Natural killer cell (primary cell): ENCODE data around the gene TMCO6. TPM values are rescaled to one million over a fixed set of nuclear protein-coding genes. Genes with fewer than 3 reads are reported as not detected.
"Not testable (repeated sequence)": the region's sequence is repeated elsewhere in the genome, so short reads cannot be mapped to it uniquely, and the experiment has no call there.

ENCODE experiments used
- ATAC-seq, 3 donors: fragments of 150-1000 bp in 2 of 3; fragments of 200-7000 bp in 1 of 3; cut with Tn5 transposase; 1 replicate in 1 of 3; 2 replicates in 2 of 3; pipeline ENCODE4 v1.10.0; 2021; ENCODE audit warnings: mild to moderate bottlenecking in 2 of 3, moderate library complexity in 2 of 3
- DNase-seq, 2 donors: peaks; one replicate each; pipeline versions ENCODE4 v3.0.0 to v3.0.0-alpha.2; 2013 to 2021; ENCODE audit warnings: mixed read lengths in 1 of 2
- H3K27ac ChIP-seq: one replicate; pipeline ENCODE4 v1.5.1; 2013; ENCODE audit warnings: mild to moderate bottlenecking, low read length
- H3K27me3 ChIP-seq: one replicate; pipeline ENCODE4 v1.6.1; 2013; ENCODE audit warnings: low read length; ENCODE audit not compliant: control insufficient read depth, insufficient read depth
- H3K36me3 ChIP-seq: one replicate; pipeline ENCODE4 v1.6.1; 2013; ENCODE audit warnings: low read length; ENCODE audit not compliant: control insufficient read depth, insufficient read depth
- H3K4me1 ChIP-seq: one replicate; pipeline ENCODE4 v1.6.1; 2013; ENCODE audit warnings: low read length; ENCODE audit not compliant: control insufficient read depth, insufficient read depth
- H3K4me3 ChIP-seq: one replicate; pipeline ENCODE4 v1.5.1; 2013; ENCODE audit warnings: low read length
- H3K9me3 ChIP-seq: one replicate; pipeline ENCODE4 v1.6.1; 2013; ENCODE audit warnings: low read length; ENCODE audit not compliant: control insufficient read depth, insufficient read depth
- H3K27ac Mint-ChIP-seq, 2 donors: one replicate each; pipeline ENCODE4 v1.8.0; 2022; ENCODE audit warnings: mild to moderate bottlenecking in 2 of 2, mixed read lengths in 2 of 2, moderate library complexity in 1 of 2
- H3K27me3 Mint-ChIP-seq, 2 donors: one replicate each; pipeline ENCODE4 v1.8.0; 2022; ENCODE audit warnings: low read depth in 2 of 2, mixed read lengths in 2 of 2
- H3K36me3 Mint-ChIP-seq: one replicate; pipeline ENCODE4 v1.8.0; 2022; ENCODE audit warnings: mixed read lengths
- H3K4me1 Mint-ChIP-seq, 2 donors: one replicate each; pipeline ENCODE4 v1.8.0; 2022; ENCODE audit warnings: mixed read lengths in 2 of 2
- H3K4me3 Mint-ChIP-seq: one replicate; pipeline ENCODE4 v1.8.0; 2022; ENCODE audit warnings: mild to moderate bottlenecking, moderate library complexity, mixed read lengths
- H3K9me3 Mint-ChIP-seq, 2 donors: one replicate each; pipeline ENCODE4 v1.8.0; 2022; ENCODE audit warnings: mixed read lengths in 2 of 2
- WGBS: methylation state at CpG from one replicate; pipeline ENCODE4 v1.1.7; 2013; ENCODE audit warnings: missing lambda C conversion rate; ENCODE audit not compliant: insufficient coverage; 5-methylcytosine and 5-hydroxymethylcytosine counted together
- intact Hi-C: fragments of 100-400 bp; cut with micrococcal nuclease; formaldehyde crosslinking; loops from one replicate; pipeline ENCODE4 v1.14.2; 2022
- total RNA-seq, 4 donors: library from RNA; stranded (reverse); fragments of 120-200 nt in 1 of 4; gene quantifications; one replicate each; pipeline versions ENCODE4 v1.2.3 to v1.2.4, GENCODE V29; 2013 to 2022
- TF ChIP-seq, protein P1 (sequence below): fragments of 200-600 bp; IDR thresholded peaks from one replicate; pipeline ENCODE4 v1.8.0; 2022; ENCODE audit warnings: antibody characterized with exemption

The TMCO6 gene
- total RNA-seq, 3 donors from 2014 or later (not counting 1 experiment from before 2014, with no cell fraction given) = 17.9 to 19.5 (median 18.8) TPM

GRCh38 chr5:140635291-140636257 is 3.7 kb upstream of the TMCO6 start:
- TF ChIP-seq, protein P1, sequence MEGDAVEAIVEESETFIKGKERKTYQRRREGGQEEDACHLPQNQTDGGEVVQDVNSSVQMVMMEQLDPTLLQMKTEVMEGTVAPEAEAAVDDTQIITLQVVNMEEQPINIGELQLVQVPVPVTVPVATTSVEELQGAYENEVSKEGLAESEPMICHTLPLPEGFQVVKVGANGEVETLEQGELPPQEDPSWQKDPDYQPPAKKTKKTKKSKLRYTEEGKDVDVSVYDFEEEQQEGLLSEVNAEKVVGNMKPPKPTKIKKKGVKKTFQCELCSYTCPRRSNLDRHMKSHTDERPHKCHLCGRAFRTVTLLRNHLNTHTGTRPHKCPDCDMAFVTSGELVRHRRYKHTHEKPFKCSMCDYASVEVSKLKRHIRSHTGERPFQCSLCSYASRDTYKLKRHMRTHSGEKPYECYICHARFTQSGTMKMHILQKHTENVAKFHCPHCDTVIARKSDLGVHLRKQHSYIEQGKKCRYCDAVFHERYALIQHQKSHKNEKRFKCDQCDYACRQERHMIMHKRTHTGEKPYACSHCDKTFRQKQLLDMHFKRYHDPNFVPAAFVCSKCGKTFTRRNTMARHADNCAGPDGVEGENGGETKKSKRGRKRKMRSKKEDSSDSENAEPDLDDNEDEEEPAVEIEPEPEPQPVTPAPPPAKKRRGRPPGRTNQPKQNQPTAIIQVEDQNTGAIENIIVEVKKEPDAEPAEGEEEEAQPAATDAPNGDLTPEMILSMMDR = no peak
- H3K36me3 Mint-ChIP-seq = no peaks in the 10 kb centered on the region
- WGBS = 86% methylated on average over 8 of the region's 8 CpGs
- intact Hi-C loops = no loop called here
- Histone ChIP-seq H3K27ac (no peak overlapping the region), H3K36me3 (no peaks in the 10 kb centered on the region), H3K9me3 (no peaks in the 10 kb centered on the region), H3K4me1 (peaks cover 36% of the 10 kb centered on the region), H3K27me3 (peaks cover 4% of the 10 kb centered on the region), H3K4me3 (no peak overlapping the region)
- no peak for ATAC-seq
- peaks cover 29 to 46% of the 10 kb centered on the region in 2 donors for H3K4me1 Mint-ChIP-seq
- H3K4me3 Mint-ChIP-seq = no peak overlapping the region
- DNase-seq = no peak
- H3K9me3 Mint-ChIP-seq = no peaks in the 10 kb centered on the region
- H3K27me3 Mint-ChIP-seq = peaks cover 6 to 9% of the 10 kb centered on the region in 2 donors
- H3K27ac Mint-ChIP-seq = no peak overlapping the region

DNA sequence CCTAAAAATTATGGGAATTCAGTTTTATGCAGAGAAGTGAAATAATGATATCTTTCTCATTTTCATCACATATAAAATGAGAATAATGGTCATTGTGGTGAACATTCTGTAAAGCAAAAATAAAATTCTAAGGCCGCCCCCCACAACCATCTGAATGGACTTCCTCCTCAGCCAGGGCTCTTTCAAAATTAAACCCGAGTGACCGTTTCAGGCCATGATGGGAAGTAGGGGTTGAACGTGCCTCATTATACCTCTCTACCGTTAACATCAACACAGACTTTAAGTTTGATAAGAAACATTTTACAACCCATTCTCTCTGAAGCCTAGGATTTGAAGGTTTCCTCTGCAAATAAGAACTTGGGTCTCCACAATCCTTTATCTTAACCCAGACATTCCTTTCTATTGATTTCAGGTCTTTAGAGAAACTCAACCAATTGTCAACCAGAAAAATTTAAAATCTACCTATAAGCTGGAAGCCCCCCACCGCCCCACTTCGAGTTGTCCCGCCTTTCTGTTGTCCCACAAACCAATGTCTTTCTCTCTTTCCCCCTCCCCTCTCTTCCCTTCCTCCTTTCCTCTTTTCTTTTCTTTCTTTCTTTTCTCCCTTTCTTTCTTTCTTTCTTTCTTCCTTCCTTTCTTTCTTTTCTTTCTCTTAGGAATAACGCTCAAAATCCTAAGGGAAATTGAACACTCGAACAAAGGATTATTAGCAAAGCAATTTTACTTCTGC is 1.7 kb upstream of the TMCO6 start:
- no peaks in the 10 kb centered on the region for H3K27me3 ChIP-seq
- ATAC-seq = no peak
- no peak overlapping the region for H3K4me3 ChIP-seq
- no peaks in the 10 kb centered on the region for H3K36me3 Mint-ChIP-seq
- 92% methylated on average over 9 of the region's 10 CpGs for WGBS
- H3K27ac Mint-ChIP-seq = peak overlapping the region in 1 of 2 donors; percentile 95
- no peaks in the 10 kb centered on the region for H3K9me3 Mint-ChIP-seq
- peaks cover 24 to 44% of the 10 kb centered on the region in 2 donors for H3K4me1 Mint-ChIP-seq
- no peaks in the 10 kb centered on the region for H3K9me3 ChIP-seq
- peaks cover under 1% of the 10 kb centered on the region for H3K36me3 ChIP-seq
- no peak overlapping the region for H3K27ac ChIP-seq
- intact Hi-C loops = loop anchor here (2.0 kb wide), 2 partner anchors 73 to 235 kb away; partner anchors contain the start of genes APBB3 and SLC35A4
- H3K4me3 Mint-ChIP-seq = peak overlapping the region; percentile 28
- DNase-seq = no peak
- TF ChIP-seq, protein P1 = no peak
- no peaks in the 10 kb centered on the region for H3K27me3 Mint-ChIP-seq
- peaks cover 27% of the 10 kb centered on the region for H3K4me1 ChIP-seq

DNA sequence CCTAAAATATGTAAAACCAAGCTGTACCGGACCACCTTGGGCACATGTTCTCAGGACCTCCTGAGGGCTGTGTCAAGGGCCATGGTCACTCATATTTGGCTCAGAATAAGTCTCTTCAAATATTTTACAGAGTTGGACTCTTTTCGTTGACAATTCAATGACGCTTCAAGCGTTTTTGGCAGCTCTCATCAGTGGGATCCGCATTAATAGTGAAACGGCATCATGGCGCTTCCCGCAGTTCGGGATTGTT is 428 bp upstream of the TMCO6 start:
- peak overlapping the region; percentile 92 for H3K4me3 Mint-ChIP-seq
- not testable (repeated sequence) for H3K27me3 Mint-ChIP-seq, DNase-seq, H3K27me3 ChIP-seq, H3K36me3 Mint-ChIP-seq, ATAC-seq, H3K9me3 ChIP-seq, H3K36me3 ChIP-seq, H3K9me3 Mint-ChIP-seq
- H3K27ac ChIP-seq = peak overlapping the region; percentile 84
- 28% methylated on average over 9 of the region's 9 CpGs for WGBS
- intact Hi-C loops = loop anchor here (1.0 to 2.0 kb wide), 4 partner anchors 8 to 236 kb away; partner anchors contain the start of genes APBB3, EIF4EBP3, IK and NDUFA2
- peak overlapping the region; percentile 41 for H3K4me3 ChIP-seq
- peak overlapping the region; percentile 93 to 95 for H3K27ac Mint-ChIP-seq
- peaks cover 15 to 35% of the 10 kb centered on the region in 2 donors for H3K4me1 Mint-ChIP-seq
- peaks cover 18% of the 10 kb centered on the region for H3K4me1 ChIP-seq

- 89% methylated on average over 8 of the region's 8 CpGs for WGBS
- DNase-seq = no peak
- intact Hi-C loops = no loop called here
- Histone ChIP-seq H3K27ac (no peak overlapping the region), H3K4me1 (peaks cover 23% of the 10 kb centered on the region), H3K36me3 (peaks cover 24% of the 10 kb centered on the region), H3K27me3 (no peaks in the 10 kb centered on the region), H3K4me3 (no peak overlapping the region), H3K9me3 (no peaks in the 10 kb centered on the region)
- H3K9me3 Mint-ChIP-seq = no peaks in the 10 kb centered on the region
- H3K4me3 Mint-ChIP-seq = no peak overlapping the region
- no peak for ATAC-seq
- no peaks in the 10 kb centered on the region for H3K27me3 Mint-ChIP-seq
- H3K27ac Mint-ChIP-seq = no peak overlapping the region
- no peaks in the 10 kb centered on the region for H3K36me3 Mint-ChIP-seq
- TF ChIP-seq, protein P1 = no peak
- peaks cover 22 to 41% of the 10 kb centered on the region in 2 donors for H3K4me1 Mint-ChIP-seq
Measured at GRCh38 chr5:140641716-140642115, 2.5 kb downstream of the TMCO6 start.
